Esophagus muscularis mucosa (tissue), 4 donors: Measurements from ENCODE around the gene EIF1.

Experiments used
- EP300 ChIP-seq: sonication (generic); formaldehyde crosslinking; IDR thresholded peaks from one replicate; pipeline ENCODE4 v1.6.1; 2017; ENCODE audit warnings: antibody characterized with exemption
- POLR2A ChIP-seq: fragments of 450-650 bp; IDR thresholded peaks from one replicate; pipeline ENCODE4 v1.6.1; 2017; ENCODE audit warnings: antibody characterized with exemption, moderate library complexity, mild to moderate bottlenecking, low read depth
- TF ChIP-seq, protein P1 (sequence below), 3 experiments: fragments of 200-600 bp in 2 of 3; fragments of 450-650 bp in 1 of 3; sonication (generic) in 2 of 3; IDR thresholded peaks; one replicate each; pipeline ENCODE4 v1.5.1; 2017 to 2019; ENCODE audit warnings: antibody characterized with exemption in 3 of 3, mild to moderate bottlenecking in 2 of 3, moderate library complexity in 1 of 3

DNA sequence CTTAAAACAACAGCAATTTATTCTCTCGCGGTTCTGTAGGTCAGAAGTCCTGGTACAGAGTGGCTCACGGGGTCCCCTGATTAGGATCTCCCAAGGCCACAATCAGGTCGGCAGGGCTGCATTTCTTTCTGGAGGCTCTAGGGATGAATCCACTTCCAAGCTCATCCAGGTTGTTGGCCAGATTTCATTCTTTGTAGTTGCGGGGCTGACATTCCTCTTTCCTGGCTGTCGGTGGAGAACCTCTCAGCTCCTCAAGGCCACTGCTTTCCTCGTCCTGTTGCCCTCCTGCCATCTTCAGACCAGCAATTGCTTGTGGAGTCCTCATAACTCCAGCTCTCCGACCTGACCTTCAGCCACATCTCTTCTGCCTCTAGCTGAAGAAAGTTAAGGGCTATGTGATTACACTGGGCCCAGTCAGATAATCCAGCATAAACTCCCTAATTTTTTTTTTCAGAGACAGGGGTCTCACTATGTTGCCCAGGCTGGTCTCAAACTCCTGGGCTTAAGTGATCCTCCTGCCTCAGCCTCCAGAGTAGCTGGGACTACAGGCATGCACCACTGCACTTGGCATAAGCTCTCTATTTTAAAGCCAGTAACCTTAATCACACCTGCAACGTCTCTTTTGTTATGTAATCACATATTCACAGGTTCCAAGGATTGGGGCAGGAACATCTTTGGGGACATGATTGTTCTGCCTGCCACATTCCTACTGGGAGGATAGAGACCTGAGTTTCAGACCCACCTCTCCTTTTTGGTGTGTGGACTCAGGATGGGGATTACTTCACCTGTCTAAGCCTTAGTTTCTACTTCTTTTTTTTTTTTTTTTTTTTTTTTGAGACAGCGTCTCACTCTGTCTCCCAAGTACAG, 19.4 kb downstream of the EIF1 start:
- TF ChIP-seq, protein P1, sequence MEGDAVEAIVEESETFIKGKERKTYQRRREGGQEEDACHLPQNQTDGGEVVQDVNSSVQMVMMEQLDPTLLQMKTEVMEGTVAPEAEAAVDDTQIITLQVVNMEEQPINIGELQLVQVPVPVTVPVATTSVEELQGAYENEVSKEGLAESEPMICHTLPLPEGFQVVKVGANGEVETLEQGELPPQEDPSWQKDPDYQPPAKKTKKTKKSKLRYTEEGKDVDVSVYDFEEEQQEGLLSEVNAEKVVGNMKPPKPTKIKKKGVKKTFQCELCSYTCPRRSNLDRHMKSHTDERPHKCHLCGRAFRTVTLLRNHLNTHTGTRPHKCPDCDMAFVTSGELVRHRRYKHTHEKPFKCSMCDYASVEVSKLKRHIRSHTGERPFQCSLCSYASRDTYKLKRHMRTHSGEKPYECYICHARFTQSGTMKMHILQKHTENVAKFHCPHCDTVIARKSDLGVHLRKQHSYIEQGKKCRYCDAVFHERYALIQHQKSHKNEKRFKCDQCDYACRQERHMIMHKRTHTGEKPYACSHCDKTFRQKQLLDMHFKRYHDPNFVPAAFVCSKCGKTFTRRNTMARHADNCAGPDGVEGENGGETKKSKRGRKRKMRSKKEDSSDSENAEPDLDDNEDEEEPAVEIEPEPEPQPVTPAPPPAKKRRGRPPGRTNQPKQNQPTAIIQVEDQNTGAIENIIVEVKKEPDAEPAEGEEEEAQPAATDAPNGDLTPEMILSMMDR (IDR thresholded peaks at IDR 0.05) = no peak
- TF ChIP-seq POLR2A = no peak
- TF ChIP-seq EP300 = no peak
